Nephron (organoid): ENCODE measurements around the gene PJVK.

Experiments used
- H3K27ac Mint-ChIP-seq, 3 experiments: 2 replicates each; pipeline ENCODE4 v1.8.0; 2020; ENCODE audit warnings: mixed read lengths in 3 of 3, mild to moderate bottlenecking in 2 of 3, moderate library complexity in 1 of 3
- H3K27me3 Mint-ChIP-seq: 2 replicates; pipeline ENCODE4 v1.8.0; 2021; ENCODE audit warnings: low read depth, mild to moderate bottlenecking, moderate library complexity, mixed read lengths
- H3K36me3 Mint-ChIP-seq: 2 replicates; pipeline ENCODE4 v1.8.0; 2020; ENCODE audit warnings: low read depth, mixed read lengths
- H3K4me1 Mint-ChIP-seq: 2 replicates; pipeline ENCODE4 v1.8.0; 2020; ENCODE audit warnings: mixed read lengths
- H3K4me3 Mint-ChIP-seq, 3 experiments: 2 replicates each; pipeline ENCODE4 v1.8.0; 2020; ENCODE audit warnings: mild to moderate bottlenecking in 3 of 3, mixed read lengths in 3 of 3, moderate library complexity in 2 of 3
- H3K9me3 Mint-ChIP-seq: 2 replicates; pipeline ENCODE4 v1.8.0; 2020; ENCODE audit warnings: mixed read lengths
- TF ChIP-seq, protein P1 (sequence below), 3 experiments: fragments of 200-600 bp; sonication (generic); IDR thresholded peaks; one replicate each; pipeline ENCODE4 v1.5.0; 2021; ENCODE audit warnings: antibody characterized with exemption in 3 of 3; ENCODE audit not compliant: unreplicated experiment in 3 of 3

The PJVK gene

DNA sequence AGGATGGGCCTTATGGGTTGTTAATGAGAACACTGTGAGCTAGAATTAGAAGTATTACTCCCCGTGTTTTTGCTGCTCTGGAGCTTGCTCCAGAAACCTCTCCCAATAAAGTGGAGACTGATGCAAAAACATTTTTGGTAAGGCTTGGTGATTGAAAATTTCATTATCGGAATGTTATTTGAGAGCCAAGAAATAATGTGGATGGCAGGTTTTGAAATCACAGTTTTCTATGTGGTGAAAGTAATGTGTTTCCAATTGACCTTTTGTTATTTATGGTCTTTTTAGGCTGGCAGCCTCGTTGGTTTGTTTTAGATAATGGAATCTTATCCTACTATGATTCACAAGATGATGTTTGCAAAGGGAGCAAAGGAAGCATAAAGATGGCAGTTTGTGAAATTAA, 34.2 kb downstream of the PJVK start:
- Mint-ChIP-seq H3K27ac (no peak overlapping the region), H3K4me3 (no peak overlapping the region), H3K4me1 (peaks cover 29% of the 10 kb centered on the region), H3K36me3 (peaks cover 40% of the 10 kb centered on the region), H3K9me3 (no peaks in the 10 kb centered on the region), H3K27me3 (no peaks in the 10 kb centered on the region)
- TF ChIP-seq, protein P1, sequence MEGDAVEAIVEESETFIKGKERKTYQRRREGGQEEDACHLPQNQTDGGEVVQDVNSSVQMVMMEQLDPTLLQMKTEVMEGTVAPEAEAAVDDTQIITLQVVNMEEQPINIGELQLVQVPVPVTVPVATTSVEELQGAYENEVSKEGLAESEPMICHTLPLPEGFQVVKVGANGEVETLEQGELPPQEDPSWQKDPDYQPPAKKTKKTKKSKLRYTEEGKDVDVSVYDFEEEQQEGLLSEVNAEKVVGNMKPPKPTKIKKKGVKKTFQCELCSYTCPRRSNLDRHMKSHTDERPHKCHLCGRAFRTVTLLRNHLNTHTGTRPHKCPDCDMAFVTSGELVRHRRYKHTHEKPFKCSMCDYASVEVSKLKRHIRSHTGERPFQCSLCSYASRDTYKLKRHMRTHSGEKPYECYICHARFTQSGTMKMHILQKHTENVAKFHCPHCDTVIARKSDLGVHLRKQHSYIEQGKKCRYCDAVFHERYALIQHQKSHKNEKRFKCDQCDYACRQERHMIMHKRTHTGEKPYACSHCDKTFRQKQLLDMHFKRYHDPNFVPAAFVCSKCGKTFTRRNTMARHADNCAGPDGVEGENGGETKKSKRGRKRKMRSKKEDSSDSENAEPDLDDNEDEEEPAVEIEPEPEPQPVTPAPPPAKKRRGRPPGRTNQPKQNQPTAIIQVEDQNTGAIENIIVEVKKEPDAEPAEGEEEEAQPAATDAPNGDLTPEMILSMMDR (IDR thresholded peaks at IDR 0.05; ENCODE audit: unreplicated experiment in 3 of 3) = no peak

DNA sequence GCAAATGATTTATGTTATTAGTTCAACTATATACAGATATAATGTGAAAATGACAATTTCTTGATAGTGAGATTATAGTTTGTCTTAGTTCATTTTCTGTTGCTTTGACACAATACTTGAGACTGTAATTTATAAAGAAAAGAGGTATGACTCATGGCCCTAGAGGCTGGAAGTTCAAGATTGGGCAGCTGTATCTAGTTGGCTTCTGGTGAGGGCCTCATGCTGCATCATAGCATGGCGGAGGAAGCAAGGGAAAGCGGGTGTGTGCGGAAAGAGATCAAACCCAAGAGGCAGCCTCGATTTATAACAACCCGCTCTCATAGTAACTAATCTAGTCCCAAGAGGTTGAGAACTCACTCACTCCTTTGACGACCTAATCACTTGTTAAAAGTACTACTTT, 40.4 kb downstream of the PJVK start:
- no peaks in the 10 kb centered on the region for H3K4me1 Mint-ChIP-seq
- TF ChIP-seq, protein P1 (IDR thresholded peaks at IDR 0.05; ENCODE audit: unreplicated experiment in 3 of 3) = no peak
- H3K36me3 Mint-ChIP-seq = peaks cover 74% of the 10 kb centered on the region
- H3K27me3 Mint-ChIP-seq = no peaks in the 10 kb centered on the region
- H3K9me3 Mint-ChIP-seq = no peaks in the 10 kb centered on the region
- no peak overlapping the region for H3K27ac Mint-ChIP-seq
- no peak overlapping the region for H3K4me3 Mint-ChIP-seq

DNA sequence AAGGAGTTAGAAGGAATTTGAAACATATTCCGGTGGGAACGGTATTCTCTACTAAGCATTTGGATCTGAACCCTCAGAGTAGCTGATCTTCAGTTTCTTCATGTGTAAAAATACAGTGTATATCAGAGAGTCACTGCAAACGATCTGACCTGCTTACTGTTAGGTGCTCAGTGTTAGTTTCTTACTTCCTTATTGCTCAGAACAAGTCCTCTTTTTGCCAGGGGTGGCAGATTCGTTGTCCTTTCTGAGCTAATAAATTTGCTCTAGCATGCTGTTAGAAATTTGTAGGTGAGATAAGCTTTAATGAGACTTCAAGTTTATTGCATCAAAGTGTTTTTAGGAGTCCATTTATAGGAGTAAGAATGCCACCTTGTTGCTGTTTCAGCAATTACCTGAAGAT, 44.9 kb downstream of the PJVK start:
- no peaks in the 10 kb centered on the region for H3K4me1 Mint-ChIP-seq
- H3K27ac Mint-ChIP-seq = no peak overlapping the region

DNA sequence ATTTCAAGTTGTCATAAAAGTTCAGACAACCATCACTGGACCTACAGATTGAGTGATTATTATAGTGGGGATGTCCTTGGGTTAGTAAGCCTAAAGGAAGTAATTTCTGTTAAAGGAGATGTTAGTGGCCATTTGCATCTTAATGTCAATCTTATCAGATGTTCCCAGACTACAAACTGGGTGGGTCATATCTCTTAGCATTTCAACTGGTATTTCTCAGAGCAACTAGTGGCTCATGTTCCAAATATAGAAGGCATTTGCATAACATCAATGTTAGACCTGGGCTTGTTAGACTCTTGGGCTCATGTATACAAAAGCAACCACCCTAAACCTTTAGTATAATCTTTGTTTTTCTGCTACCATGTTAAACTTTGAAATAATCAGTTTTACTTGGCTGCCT, 47.0 kb downstream of the PJVK start:
- TF ChIP-seq, protein P1 (IDR thresholded peaks at IDR 0.05; ENCODE audit: unreplicated experiment in 3 of 3) = no peak
- Mint-ChIP-seq H3K36me3 (peaks cover 72% of the 10 kb centered on the region), H3K4me1 (no peaks in the 10 kb centered on the region), H3K4me3 (no peak overlapping the region), H3K27me3 (no peaks in the 10 kb centered on the region), H3K27ac (no peak overlapping the region), H3K9me3 (no peaks in the 10 kb centered on the region)

More for the DNA sequence above, 44.9 kb downstream of the PJVK start:
- H3K4me3 Mint-ChIP-seq = no peak overlapping the region
- TF ChIP-seq, protein P1 (IDR thresholded peaks at IDR 0.05; ENCODE audit: unreplicated experiment in 3 of 3) = no peak
- no peaks in the 10 kb centered on the region for H3K27me3 Mint-ChIP-seq
- peaks cover 66% of the 10 kb centered on the region for H3K36me3 Mint-ChIP-seq
- H3K9me3 Mint-ChIP-seq = no peaks in the 10 kb centered on the region

DNA sequence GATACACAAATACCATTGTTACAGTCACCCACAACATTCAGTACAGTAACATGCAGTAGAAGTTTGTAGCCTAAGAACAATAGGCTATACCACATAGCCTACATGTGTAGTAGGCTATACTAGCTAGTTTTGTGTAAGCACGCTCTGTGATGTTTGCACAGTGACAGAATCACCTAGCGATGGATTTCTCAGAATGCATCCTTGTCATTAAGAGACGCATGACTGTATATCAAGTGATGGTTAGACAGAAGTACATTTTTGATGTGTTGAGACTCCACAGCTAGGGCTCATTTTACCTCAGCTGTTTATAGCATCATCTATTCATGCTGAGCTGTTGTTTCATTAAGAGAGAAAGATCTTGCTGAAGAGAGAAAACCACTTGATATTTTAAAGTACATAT, 48.5 kb downstream of the PJVK start:
- no peaks in the 10 kb centered on the region for H3K9me3 Mint-ChIP-seq
- no peaks in the 10 kb centered on the region for H3K4me1 Mint-ChIP-seq
- TF ChIP-seq, protein P1 (IDR thresholded peaks at IDR 0.05; ENCODE audit: unreplicated experiment in 3 of 3) = no peak
- no peak overlapping the region for H3K27ac Mint-ChIP-seq
- no peaks in the 10 kb centered on the region for H3K27me3 Mint-ChIP-seq
- H3K4me3 Mint-ChIP-seq = no peak overlapping the region
- H3K36me3 Mint-ChIP-seq = peaks cover 69% of the 10 kb centered on the region

DNA sequence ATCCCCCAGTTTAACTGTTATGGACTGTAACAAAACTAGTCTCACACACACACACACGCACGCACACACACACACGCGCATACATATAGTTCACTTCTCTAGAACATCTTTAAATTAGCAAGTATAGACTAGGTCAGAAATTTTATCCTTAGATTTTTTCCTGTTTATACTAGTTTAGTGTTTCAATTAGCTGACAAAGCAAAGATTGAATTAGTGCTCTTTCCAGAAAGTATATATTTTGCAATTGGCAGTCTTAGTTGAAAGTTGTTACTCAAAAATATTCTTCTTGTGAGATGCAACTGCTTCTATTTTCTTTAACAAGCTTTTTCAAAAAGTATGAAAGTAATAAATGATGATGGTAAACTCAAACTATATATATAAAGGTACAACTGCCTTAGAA, 51.6 kb downstream of the PJVK start:
- TF ChIP-seq, protein P1 (IDR thresholded peaks at IDR 0.05; ENCODE audit: unreplicated experiment in 3 of 3) = no peak
- Mint-ChIP-seq H3K36me3 (peaks cover 45% of the 10 kb centered on the region), H3K27me3 (no peaks in the 10 kb centered on the region), H3K4me1 (no peaks in the 10 kb centered on the region), H3K4me3 (no peak overlapping the region), H3K27ac (no peak overlapping the region), H3K9me3 (no peaks in the 10 kb centered on the region)
